ENCODE measurements around the gene YPEL1.
A peak's percentile ranks its signal among the peaks of the same experiment; 100 is the strongest.

Gene YPEL1

GRCh38 chr22:21652010-21652546 is 83.5 kb downstream of the YPEL1 start:
- H3K4me1 ChIP-seq (ENCODE audit: insufficient read depth, low read length, poor library complexity, severe bottlenecking) = peaks cover 32% of the 10 kb centered on the region
- peak overlapping the region; percentile 94 for H3K4me2 ChIP-seq (ENCODE audit: low read depth, low read length, poor library complexity, severe bottlenecking)
- H3K9me3 ChIP-seq (ENCODE audit: insufficient read depth, low read depth, low read length) = no peaks in the 10 kb centered on the region
- H3F3A ChIP-seq (ENCODE audit: low read depth) = peaks cover 13% of the 10 kb centered on the region
- peaks cover 5% of the 10 kb centered on the region for H3K27me3 ChIP-seq (ENCODE audit: insufficient read depth, low read length, poor library complexity, severe bottlenecking)
- no peaks in the 10 kb centered on the region for H3K9me2 ChIP-seq (replicated peaks; ENCODE audit: low read depth, low read length)
- peaks cover 14% of the 10 kb centered on the region; the same call in 1 of the 2 replicates for H3K36me3 ChIP-seq (ENCODE audit: insufficient read depth, low read length)
- no peaks in the 10 kb centered on the region for H4K20me1 ChIP-seq (ENCODE audit: insufficient read depth, low read length, poor library complexity, severe bottlenecking)
- H2AFZ ChIP-seq (ENCODE audit: low read length) = peak overlapping the region; percentile 88
- peak overlapping the region; percentile 86 for H3K4me3 ChIP-seq (ENCODE audit: low read length, poor library complexity, severe bottlenecking)
- H3K79me2 ChIP-seq (ENCODE audit: insufficient read depth, low read length) = peaks cover 43% of the 10 kb centered on the region
- no peak for TF ChIP-seq CTCF (conservative IDR thresholded peaks at IDR 0.05; ENCODE audit: low read length)
- TF ChIP-seq EZH2phosphoT487 (IDR thresholded peaks at IDR 0.05; ENCODE audit: borderline replicate concordance) = no peak
- H3K9ac ChIP-seq (ENCODE audit: low read depth, low read length, poor library complexity, severe bottlenecking) = peak overlapping the region; percentile 99

DNA sequence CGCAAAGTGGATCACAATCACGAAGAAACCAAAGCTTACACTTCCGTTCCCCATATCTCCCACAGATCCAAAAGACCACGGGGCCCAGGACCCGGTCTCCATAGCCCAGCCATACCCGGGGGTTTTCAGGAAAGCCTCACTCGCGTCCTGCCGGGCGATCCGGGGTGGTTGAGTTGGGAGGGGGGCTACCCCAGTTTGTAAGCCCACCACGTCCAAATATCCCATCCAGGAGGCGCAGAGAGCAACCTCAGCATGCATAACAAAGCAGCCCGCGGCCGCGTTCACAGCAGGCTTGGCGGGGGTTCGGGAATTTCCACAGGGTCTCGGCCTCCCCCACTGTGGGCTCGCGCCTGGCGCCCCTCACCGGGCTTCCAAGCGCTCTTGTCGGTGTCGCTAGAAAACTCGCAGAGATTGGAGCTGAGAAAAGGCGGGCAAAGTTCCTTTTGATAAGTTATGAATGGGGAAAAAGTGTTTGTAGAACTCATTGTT is 84.0 kb downstream of the YPEL1 start:
- no peaks in the 10 kb centered on the region for H3K9me3 ChIP-seq (ENCODE audit: insufficient read depth, low read depth, low read length)
- H3K9ac ChIP-seq (ENCODE audit: low read depth, low read length, poor library complexity, severe bottlenecking) = peak overlapping the region; percentile 99
- no peaks in the 10 kb centered on the region for H3K9me2 ChIP-seq (replicated peaks; ENCODE audit: low read depth, low read length)
- peak overlapping the region; percentile 86 for H2AFZ ChIP-seq (ENCODE audit: low read length)
- H3K79me2 ChIP-seq (ENCODE audit: insufficient read depth, low read length) = peaks cover 44% of the 10 kb centered on the region
- H3K4me3 ChIP-seq (ENCODE audit: low read length, poor library complexity, severe bottlenecking) = peak overlapping the region; percentile 86
- H3K4me2 ChIP-seq (ENCODE audit: low read depth, low read length, poor library complexity, severe bottlenecking) = peak overlapping the region; percentile 94
- no peaks in the 10 kb centered on the region for H4K20me1 ChIP-seq (ENCODE audit: insufficient read depth, low read length, poor library complexity, severe bottlenecking)
- H3F3A ChIP-seq (ENCODE audit: low read depth) = peaks cover 9% of the 10 kb centered on the region
- peaks cover 5% of the 10 kb centered on the region for H3K27me3 ChIP-seq (ENCODE audit: insufficient read depth, low read length, poor library complexity, severe bottlenecking)
- H3K4me1 ChIP-seq (ENCODE audit: insufficient read depth, low read length, poor library complexity, severe bottlenecking) = peaks cover 27% of the 10 kb centered on the region
- H3K36me3 ChIP-seq (ENCODE audit: insufficient read depth, low read length) = peaks cover 14% of the 10 kb centered on the region; the same call in 1 of the 2 replicates
- TF ChIP-seq CTCF (conservative IDR thresholded peaks at IDR 0.05; ENCODE audit: low read length) (no peak), EZH2phosphoT487 (IDR thresholded peaks at IDR 0.05; ENCODE audit: borderline replicate concordance) (no peak)

GRCh38 chr22:21650823-21651520 is 84.6 kb downstream of the YPEL1 start:
- H3K4me1 ChIP-seq (ENCODE audit: insufficient read depth, low read length, poor library complexity, severe bottlenecking) = peaks cover 28% of the 10 kb centered on the region
- H3F3A ChIP-seq (ENCODE audit: low read depth) = 0 out of 2 replicates have a peak, but pooled peaks cover 3% of the 10 kb centered on the region
- H3K4me2 ChIP-seq (ENCODE audit: low read depth, low read length, poor library complexity, severe bottlenecking) = peak overlapping the region; percentile 94
- H4K20me1 ChIP-seq (ENCODE audit: insufficient read depth, low read length, poor library complexity, severe bottlenecking) = no peaks in the 10 kb centered on the region
- no peaks in the 10 kb centered on the region for H3K9me2 ChIP-seq (replicated peaks; ENCODE audit: low read depth, low read length)
- H3K9ac ChIP-seq (ENCODE audit: low read depth, low read length, poor library complexity, severe bottlenecking) = peak overlapping the region; percentile 99
- H3K9me3 ChIP-seq (ENCODE audit: insufficient read depth, low read depth, low read length) = no peaks in the 10 kb centered on the region
- H3K36me3 ChIP-seq (ENCODE audit: insufficient read depth, low read length) = peaks cover 14% of the 10 kb centered on the region; the same call in 1 of the 2 replicates
- peak overlapping the region; percentile 86 for H3K4me3 ChIP-seq (ENCODE audit: low read length, poor library complexity, severe bottlenecking)
- peaks cover 44% of the 10 kb centered on the region for H3K79me2 ChIP-seq (ENCODE audit: insufficient read depth, low read length)
- TF ChIP-seq CTCF (conservative IDR thresholded peaks at IDR 0.05; ENCODE audit: low read length) (no peak), EZH2phosphoT487 (IDR thresholded peaks at IDR 0.05; ENCODE audit: borderline replicate concordance) (no peak)
- peaks cover 5% of the 10 kb centered on the region for H3K27me3 ChIP-seq (ENCODE audit: insufficient read depth, low read length, poor library complexity, severe bottlenecking)
- H2AFZ ChIP-seq (ENCODE audit: low read length) = peak overlapping the region; percentile 86; the same call in 1 of the 2 replicates

Measured in Loucy (cell line).